ENCODE data around the gene CRYBB3. TPM values are rescaled to one million over a fixed set of nuclear protein-coding genes. Genes with fewer than 3 reads are reported as not detected.
"Not testable (repeated sequence)": the region's sequence is repeated elsewhere in the genome, so short reads cannot be mapped to it uniquely, and the experiment has no call there.

Gene CRYBB3
- total and polyA plus RNA-seq, 9 donors, result 0.30 to 0.69 TPM; not detected in 7

DNA sequence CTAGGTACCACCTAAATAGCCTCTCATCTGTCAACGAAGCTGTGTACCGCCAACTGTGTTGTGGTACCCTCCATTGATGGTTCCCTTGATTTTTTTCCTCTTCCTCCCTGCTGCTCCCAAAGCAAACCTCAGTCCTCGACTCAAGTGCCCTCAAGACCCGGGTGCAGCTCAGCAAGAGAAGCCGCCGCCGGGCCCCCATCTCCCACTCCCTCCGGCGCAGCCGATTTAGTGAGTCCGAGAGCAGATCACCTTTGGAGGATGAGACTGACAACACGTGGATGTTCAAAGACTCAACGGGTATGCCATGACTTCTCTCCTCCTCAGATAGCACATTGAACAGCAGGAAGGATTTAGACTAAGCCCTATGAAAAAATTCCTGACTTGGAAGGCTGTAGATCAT, 22.4 kb upstream of the CRYBB3 start:
- Histone ChIP-seq H3K4me1 (ENCODE audit: insufficient read depth) (no peaks in the 10 kb centered on the region), H3K4me3 (no peak overlapping the region), H3K9me3 (peaks cover 0 to 3% of the 10 kb centered on the region in 2 donors), H3K27me3 (no peaks in the 10 kb centered on the region), H3K36me3 (no peaks in the 10 kb centered on the region), H3K27ac (no peak overlapping the region)
- TF ChIP-seq, protein P1, sequence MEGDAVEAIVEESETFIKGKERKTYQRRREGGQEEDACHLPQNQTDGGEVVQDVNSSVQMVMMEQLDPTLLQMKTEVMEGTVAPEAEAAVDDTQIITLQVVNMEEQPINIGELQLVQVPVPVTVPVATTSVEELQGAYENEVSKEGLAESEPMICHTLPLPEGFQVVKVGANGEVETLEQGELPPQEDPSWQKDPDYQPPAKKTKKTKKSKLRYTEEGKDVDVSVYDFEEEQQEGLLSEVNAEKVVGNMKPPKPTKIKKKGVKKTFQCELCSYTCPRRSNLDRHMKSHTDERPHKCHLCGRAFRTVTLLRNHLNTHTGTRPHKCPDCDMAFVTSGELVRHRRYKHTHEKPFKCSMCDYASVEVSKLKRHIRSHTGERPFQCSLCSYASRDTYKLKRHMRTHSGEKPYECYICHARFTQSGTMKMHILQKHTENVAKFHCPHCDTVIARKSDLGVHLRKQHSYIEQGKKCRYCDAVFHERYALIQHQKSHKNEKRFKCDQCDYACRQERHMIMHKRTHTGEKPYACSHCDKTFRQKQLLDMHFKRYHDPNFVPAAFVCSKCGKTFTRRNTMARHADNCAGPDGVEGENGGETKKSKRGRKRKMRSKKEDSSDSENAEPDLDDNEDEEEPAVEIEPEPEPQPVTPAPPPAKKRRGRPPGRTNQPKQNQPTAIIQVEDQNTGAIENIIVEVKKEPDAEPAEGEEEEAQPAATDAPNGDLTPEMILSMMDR (IDR thresholded peaks at IDR 0.05), result no peak
- intact Hi-C loops (cut with DNase I), result no loop called here
- 88 to 92% (median 89%) methylated on average over 13 of the region's 13 CpGs for WGBS, 3 donors
- DNase-seq, result no peak

DNA sequence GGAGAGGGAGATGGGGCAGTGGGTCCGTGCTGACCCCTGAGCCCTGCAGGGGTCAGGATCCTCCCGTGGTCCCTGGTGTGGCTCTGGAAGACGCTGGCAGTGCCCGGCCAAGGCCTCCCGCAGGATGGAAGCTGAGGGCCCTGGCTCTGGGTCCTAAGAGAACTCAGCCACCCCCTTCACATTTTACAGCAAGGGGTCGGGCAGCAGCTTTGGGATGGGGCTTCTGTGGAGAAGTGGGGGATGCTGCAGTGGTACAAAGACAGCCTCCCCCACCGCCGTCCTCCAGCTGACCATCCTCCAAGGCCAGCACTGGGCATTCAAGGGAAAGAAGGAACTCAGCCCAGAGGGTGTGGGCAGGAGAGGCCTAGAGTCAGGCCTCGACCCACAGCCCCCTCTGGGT, 21.8 kb upstream of the CRYBB3 start:
- no peak for DNase-seq
- 84 to 89% (median 84%) methylated on average over 9 of the region's 9 CpGs for WGBS, 3 donors
- no peak overlapping the region for H3K27ac ChIP-seq
- no peak for TF ChIP-seq EP300 (IDR thresholded peaks at IDR 0.05)
- TF ChIP-seq, protein P1 (IDR thresholded peaks at IDR 0.05), result no peak
- no peak for TF ChIP-seq POLR2A (IDR thresholded peaks at IDR 0.05)
- no peaks in the 10 kb centered on the region for H3K27me3 ChIP-seq
- H3K36me3 ChIP-seq, result no peaks in the 10 kb centered on the region
- no peaks in the 10 kb centered on the region for H3K4me1 ChIP-seq (ENCODE audit: insufficient read depth)
- H3K9me3 ChIP-seq, result peaks cover 0 to 3% of the 10 kb centered on the region in 2 donors
- intact Hi-C loops (cut with DNase I), result no loop called here
- H3K4me3 ChIP-seq, result no peak overlapping the region

DNA sequence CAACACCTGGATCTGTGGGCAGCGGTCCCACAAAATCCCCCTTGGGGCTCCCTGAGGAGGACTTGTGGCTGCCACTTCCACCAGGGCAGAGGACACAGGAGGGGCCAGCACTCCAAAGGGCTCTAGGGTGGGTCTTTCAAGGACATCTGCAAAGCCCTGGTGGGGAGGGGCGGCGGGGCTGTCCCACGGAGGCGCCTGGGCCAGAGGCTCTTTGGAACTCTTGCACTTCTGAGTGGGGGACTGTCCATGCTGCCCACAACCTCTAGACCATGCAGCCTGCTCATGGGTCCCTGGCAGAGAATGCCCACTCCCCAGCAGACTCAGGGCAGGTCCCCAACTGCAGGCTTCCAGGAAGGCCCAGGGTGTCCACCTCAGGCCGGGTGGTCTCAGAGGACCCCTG, 21.3 kb upstream of the CRYBB3 start:
- H3K9me3 ChIP-seq; H3K4me3 ChIP-seq; H3K36me3 ChIP-seq; H3K27ac ChIP-seq; H3K27me3 ChIP-seq; H3K4me1 ChIP-seq (ENCODE audit: insufficient read depth); intact Hi-C loops (cut with DNase I): not testable (repeated sequence)
- DNase-seq, result peak in 2 of 5 donors; percentile 20 to 47
- WGBS, 3 donors, result 83 to 89% (median 84%) methylated on average over 6 of the region's 6 CpGs

DNA sequence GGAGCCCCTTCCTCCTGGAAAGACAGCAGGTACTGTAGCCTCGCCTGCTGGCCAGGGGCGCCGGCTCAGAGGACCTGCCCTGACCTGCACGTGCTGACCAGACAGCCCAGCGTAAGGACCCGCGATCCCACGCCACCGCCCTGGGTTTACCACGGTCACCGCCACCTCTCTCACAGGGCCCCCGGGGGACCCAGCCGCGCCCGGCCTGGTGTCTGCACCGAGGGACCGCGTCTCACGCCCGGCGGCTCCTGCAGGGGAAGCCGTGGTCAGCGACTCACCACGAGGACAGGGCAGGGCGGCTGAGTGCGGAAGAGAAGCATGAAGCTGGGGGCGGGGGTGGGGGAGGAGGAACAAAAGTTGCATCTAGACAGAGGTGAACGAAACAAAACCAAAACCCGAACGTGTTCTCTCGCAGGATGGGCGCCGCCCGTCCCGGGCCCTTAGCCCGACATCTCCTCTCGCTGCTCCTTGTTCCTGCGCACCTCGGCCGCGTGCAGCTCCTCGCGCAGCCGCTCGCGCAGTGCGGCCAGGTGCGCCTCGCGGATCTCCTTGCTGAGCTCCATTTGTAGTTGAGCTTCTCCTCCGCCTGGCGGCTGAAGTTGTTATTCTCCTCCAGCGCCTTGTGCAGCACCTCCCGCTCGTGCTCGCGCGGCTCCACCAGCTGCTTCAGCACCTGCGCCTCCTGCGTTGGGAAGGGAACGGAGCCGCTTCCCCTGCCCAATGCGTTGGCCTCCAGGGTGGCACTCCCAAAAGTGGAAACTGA, 20.6 kb upstream of the CRYBB3 start:
- peak in 2 of 5 donors; percentile 27 to 48 for DNase-seq
- H3K4me3 ChIP-seq; intact Hi-C loops (cut with DNase I); H3K27me3 ChIP-seq; H3K9me3 ChIP-seq; H3K36me3 ChIP-seq; H3K4me1 ChIP-seq (ENCODE audit: insufficient read depth); H3K27ac ChIP-seq: not testable (repeated sequence)
- 57 to 72% (median 58%) methylated on average over 46 to 54 of the region's 63 CpGs for WGBS, 3 donors

DNA sequence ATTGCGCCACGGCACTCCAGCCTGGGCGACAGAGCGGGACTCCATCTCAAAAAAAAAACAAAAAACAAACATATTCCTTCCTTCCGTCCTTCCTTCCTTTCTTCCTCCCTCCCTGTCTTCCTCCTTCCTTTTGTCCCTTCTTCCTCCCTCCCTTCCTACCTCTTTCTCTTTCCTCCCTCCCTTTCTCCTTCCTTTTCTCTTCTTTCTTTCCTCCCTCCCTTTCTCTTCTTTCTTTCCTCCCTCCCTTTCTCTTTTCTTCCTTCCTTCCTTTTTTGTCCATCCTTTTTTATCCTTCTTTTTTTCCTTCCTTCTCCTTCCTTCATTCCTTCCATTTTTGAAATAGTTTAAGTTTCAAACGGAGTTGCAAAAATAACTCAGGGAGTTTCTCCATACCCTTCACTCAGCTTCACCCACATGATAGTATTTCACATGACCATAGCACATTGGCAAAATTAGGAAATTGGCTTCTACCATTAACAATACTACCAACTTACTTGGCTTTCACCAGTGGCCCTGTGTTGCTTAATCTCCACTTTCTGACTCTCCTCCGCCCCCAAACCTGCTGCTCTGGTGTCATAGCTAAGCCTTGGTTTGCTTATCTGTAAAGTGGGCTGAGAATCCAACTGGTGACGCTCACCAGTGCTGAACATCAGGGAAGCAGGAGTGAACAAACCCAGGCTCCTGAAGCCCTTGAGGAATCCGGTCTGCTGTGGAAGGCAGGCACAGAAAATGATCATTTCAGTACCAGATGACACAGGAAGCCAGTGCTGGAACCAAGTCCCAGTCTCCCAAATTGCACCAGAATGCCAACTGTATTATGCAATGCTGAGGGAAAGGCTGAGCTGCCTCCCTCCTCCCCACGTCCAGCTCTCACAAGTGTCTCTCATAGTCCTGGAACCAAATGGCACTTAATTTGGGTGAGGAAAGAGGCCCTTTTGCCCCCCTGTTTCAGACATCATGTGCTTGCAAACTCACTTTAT, 17.2 kb upstream of the CRYBB3 start:
- DNase-seq, result no peak
- Histone ChIP-seq H3K27ac (no peak overlapping the region), H3K4me3 (no peak overlapping the region), H3K9me3 (peaks cover 0 to 3% of the 10 kb centered on the region in 2 donors), H3K27me3 (no peaks in the 10 kb centered on the region), H3K36me3 (no peaks in the 10 kb centered on the region), H3K4me1 (ENCODE audit: insufficient read depth) (no peaks in the 10 kb centered on the region)
- 74 to 82% (median 75%) methylated on average over 9 to 10 of the region's 10 CpGs for WGBS, 3 donors
- intact Hi-C loops (cut with DNase I), result no loop called here
- TF ChIP-seq EP300 (IDR thresholded peaks at IDR 0.05) (no peak), POLR2A (IDR thresholded peaks at IDR 0.05) (no peak)
- TF ChIP-seq, protein P1 (IDR thresholded peaks at IDR 0.05), result no peak
